HG03520 (cell line): Measurements from ENCODE around the gene LMOD3.

ENCODE experiments used
- ATAC-seq: cut with Tn5 transposase; IDR thresholded peaks from one replicate; pipeline ENCODE4 v1.9.1; 2021; ENCODE audit warnings: mild to moderate bottlenecking, moderate library complexity; ENCODE audit not compliant: unreplicated experiment

LMOD3 gene

DNA sequence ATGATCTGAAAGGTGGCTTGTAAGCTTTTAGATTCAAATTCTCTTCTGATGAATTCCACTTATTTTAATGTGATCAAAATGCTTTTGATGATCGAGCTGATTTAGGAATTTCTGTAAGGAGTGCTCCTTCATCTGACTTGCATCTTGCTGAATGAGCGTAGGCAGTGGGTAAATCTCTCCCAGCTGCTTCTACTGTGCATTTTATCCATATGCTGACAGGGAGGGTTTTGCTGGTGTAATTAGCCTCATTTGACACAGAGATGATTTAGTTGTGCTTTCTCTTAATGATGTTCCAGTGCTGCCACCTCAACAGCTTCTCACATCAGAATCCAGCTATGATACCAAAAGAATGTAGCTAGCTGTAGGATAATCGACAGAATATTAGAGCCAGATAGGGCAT, 3.8 kb upstream of the LMOD3 start:
- no peak for ATAC-seq

DNA sequence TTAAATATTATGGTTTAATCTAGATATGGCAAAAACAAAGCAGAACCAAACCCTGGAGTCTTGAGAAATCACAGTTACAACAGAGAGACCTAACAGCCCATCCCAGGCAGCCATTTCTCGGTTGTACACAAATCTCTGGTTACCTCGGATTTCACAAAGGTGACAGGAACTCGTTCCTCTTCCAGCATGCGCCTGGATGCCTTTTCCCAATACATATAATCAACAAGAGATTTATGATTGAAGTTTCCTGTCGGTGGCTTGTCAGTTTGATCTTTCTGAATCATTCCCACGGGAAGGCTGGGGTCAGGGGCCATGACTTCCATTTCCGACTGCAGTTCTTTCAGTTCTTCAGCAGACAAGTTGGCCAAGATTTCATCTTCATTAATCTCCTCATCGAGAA, 445 bp downstream of the LMOD3 start:
- no peak for ATAC-seq

DNA sequence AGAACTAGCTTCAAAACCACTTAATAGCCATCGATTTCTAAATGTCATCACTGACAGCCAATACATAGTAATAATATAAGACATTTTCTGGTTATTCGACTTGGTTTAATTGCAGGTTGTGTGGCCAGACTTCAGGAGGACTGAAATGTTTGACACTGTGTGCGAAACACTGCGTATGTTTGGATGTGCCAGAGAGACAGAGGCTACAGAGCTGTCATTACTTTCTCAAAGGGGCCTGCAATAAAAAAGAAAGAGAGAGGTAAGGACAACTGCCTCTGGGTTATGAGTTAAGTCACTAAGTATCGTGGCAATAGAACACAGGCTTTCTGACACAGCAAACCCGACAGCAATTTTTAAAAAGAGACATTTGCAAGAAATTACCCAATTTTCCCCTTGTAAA, 882 bp downstream of the LMOD3 start:
- no peak for ATAC-seq

DNA sequence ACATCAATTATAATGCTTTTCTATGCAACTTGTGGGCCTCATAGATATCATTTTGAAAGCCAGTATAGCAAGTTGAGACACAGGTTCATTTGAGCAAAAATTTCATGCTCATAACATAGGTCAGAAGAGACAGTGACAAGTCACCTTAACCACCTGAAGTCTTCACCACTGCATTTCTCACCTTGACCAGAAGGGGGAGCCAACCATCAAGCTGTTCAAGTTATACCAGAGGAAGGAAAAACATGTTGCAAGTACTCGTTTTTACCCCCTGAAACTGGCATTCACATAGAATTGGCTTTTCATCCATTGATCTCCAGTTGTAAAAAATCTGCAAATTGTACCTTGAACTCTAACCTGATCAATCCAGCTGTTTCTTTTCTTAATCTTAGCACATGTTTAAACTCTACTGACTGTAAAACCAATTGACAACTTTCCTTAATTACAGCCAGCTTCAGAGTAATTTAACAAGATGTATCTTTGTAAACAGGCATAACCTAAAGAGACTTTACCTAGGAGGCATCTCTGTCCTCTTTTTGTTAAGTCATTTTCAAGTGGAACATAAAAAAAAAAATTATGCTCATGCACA, 1.4 kb downstream of the LMOD3 start:
- peak; percentile 96 for ATAC-seq

DNA sequence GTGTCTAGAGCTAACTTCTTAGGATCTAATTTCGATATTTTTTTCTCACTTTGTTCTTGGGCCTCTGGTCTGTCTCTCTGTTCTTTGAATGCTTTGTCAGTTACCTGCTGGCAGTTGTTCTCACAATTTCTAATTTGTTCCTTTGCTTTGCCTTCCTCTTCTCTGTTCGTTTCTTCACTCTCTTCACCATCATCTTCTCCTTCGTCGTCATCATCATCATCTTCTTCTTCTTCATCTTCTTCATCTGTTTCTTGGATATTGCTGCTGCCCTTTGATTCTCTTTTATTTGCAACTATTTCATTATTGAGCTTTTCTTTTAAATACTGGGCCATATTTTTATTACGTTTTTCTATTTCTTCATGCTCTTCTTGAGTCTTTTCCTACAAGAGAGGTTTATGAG, 2.7 kb downstream of the LMOD3 start:
- no peak for ATAC-seq

GRCh38 chr3:69119138-69119537, 3.3 kb downstream of the LMOD3 start:
- no peak for ATAC-seq

GRCh38 chr3:69118555-69118954, 3.8 kb downstream of the LMOD3 start:
- ATAC-seq = no peak

DNA sequence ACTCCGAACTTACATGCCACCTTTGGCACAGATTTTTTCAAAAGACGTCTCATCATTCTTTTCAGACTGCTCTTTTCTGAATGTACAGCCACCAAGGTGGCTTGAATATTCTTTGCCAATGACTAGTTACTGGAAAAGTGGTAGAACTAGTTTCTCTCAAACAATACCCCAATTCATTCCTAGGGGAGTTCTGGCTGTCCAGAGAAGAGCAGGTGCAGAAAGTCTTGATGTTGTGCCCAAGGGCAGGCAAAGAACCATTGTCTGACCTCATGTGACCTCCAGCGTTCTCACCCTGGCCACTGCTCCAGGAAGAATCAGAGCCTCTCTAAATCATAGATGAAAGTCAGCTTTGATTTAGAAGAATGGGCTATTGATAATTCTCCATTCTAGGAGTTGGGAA, 5.5 kb downstream of the LMOD3 start:
- no peak for ATAC-seq

- no peak for ATAC-seq
Measured at GRCh38 chr3:69116162-69116561, 6.2 kb downstream of the LMOD3 start.

GRCh38 chr3:69115731-69116130, 6.7 kb downstream of the LMOD3 start:
- no peak for ATAC-seq

DNA sequence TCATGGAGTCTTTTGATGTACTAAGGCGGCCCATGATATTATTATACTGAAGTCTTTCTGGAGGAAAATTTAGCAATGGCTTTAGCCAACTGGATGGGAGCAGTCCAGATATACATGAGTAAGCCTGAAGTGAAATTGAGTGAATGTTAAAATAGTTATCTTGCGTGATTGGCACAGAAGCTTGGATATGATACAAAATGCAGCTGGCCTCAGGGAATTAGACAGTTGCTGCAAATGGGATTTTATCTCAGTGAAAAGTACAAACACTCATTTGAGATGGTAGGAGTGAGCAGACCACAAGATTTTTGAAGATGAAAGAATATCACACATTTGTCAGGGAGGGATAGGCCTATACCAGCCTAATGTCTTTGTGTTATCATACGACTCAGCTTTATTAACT, 8.9 kb downstream of the LMOD3 start:
- ATAC-seq = no peak

GRCh38 chr3:69110941-69111546, 11.4 kb downstream of the LMOD3 start:
- ATAC-seq = no peak

- ATAC-seq = no peak
Measured at GRCh38 chr3:69108811-69109210, 13.6 kb downstream of the LMOD3 start.

GRCh38 chr3:69107841-69108240, 14.6 kb downstream of the LMOD3 start:
- no peak for ATAC-seq

- ATAC-seq = no peak
Measured at GRCh38 chr3:69105320-69105719, 17.1 kb downstream of the LMOD3 start.

GRCh38 chr3:69104586-69104985, 17.8 kb downstream of the LMOD3 start:
- no peak for ATAC-seq

- no peak for ATAC-seq
Measured at GRCh38 chr3:69103123-69103522, 19.3 kb downstream of the LMOD3 start.

DNA sequence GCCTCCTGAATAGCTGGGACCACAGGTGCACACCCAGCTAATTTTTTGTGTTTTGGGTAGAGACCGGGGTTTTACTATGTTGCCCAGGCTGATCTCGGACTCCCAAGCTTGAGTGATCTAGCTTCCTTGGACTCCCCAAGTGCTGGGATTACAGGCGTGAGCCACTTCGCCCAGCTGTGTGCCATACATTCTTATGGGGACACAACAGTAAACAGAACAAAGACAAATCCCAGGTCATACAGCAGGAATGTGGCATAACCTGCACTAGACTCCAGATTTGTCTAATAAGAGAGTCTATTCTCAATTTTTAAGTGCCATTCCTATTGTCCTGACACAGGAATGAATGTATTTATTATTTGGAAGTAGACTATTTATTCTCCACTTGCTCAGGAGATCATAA, 20.0 kb downstream of the LMOD3 start:
- ATAC-seq = no peak

DNA sequence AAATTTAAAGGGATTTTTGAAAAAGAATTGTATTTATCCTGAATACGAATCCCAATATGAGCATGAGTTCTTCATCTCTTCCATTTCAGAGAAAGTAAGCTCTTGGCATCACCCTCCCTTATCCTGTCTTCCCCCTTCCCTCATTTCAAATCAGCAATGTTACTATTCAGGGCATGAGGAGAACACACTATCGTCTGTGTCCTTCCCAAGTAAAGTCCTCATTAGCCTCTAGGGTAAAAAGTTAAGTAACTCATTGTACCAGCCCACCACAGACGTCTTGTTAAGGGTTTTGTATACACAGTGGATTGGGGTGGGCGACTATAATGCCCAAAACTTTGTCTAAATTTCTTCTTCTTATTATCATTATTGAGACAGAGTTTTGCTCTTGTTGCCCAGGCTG, 22.8 kb downstream of the LMOD3 start:
- no peak for ATAC-seq

DNA sequence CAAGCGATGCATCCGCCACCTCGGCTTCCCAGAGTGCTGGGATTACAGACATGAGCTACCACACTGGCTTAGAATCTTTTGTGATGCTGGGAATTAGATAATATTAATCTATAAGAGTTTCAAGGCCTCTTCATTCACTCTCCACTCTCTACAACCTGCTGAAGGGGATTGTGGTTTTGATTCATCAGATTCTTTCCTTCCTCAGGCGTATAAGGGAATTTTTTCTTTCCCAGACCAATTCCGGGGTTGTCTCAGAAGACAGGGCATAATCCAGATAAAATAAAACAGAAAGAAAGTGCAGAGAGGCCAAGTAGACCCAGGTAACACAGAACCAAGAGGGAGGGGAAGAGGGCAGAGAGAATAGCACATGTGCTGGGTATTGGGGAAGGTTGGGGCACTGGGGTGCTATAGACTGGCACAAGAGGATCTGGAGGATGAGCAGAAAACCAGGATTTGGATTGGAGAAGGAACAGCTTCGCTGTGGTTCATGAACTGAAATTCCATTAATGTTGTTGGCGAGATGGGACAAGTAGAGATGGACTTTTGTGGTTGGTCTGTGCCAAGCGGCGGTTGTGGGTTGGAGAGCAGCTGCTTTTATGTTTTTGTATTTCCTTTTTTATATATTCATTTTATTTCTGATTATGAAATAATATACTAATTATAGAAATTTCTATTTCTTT, 24.8 kb downstream of the LMOD3 start:
- no peak for ATAC-seq

GRCh38 chr3:69096299-69096698, 26.1 kb downstream of the LMOD3 start:
- ATAC-seq = no peak

DNA sequence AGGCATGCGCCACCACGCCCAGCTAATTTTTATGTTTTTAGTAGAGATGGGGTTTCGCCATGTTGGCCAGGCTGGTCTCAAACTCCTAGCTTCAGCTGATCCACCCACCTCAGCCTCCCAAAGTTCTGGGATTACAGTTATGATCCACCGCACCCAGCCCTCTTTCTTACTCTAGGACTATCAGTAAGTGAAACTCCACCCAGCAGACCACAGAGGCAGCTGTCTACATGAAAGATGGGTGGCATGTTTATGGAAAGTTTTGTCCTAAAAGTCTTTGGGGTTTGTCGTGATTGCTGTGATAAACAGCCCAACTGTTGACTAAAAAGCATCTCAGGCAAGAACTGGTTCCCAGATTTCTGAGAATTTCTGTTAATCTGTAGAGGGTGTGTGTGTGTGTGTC, 26.8 kb downstream of the LMOD3 start:
- no peak for ATAC-seq
